DLD1 (cell line): ENCODE measurements around the gene PDE4C.

ENCODE experiments used
- in situ Hi-C: cut with HindIII; loops from 2 replicates; pipeline ENCODE4 v1.10.0; 2017; ENCODE audit warnings: low sequenced_read_pairs

The PDE4C gene

GRCh38 chr19:18257503-18258470 is 31.5 kb upstream of the PDE4C start:
- in situ Hi-C loops: no loop called here

- in situ Hi-C loops: no loop called here
These were observed 28.6 kb upstream of the PDE4C start for GRCh38 chr19:18254546-18255503.

DNA sequence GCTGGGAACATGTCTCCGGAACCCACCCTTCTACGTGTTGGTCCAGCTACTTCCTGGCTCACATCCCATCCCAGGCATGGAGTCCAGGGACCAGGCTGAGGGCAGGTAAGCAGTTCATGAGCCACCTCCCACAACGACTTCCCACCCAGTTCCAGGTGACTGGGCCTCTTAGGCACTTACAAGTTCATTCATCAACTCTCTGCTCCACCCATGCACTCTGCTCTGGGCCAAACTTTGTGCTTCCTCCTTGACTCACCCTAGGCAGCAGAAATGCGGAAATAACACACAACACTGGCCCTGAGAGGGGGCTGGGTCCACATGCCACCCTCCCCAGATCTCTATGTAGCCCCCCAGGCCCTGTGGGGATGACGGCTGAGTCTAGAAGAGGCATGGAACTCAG is 27.5 kb upstream of the PDE4C start:
- in situ Hi-C loops: no loop called here

DNA sequence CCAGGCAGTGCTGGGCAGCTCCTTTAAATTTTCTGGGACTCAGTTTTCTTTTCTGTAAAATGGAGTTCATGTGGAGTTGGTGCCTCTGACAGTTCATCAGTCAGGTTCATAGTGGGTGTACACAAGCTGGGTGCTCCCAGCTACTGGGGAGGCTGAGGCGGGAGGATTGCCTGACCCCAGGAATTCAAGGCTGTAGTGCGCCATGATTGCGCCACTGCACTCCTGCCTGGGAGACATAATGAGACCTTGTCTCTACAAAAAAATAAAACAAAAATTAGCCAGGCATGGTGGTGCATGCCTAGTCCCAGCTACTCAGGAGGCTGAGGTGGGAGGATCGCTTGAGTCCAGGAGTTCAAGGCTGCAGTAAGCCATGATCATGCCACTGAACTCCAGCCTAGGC is 26.9 kb upstream of the PDE4C start:
- in situ Hi-C loops: no loop called here

DNA sequence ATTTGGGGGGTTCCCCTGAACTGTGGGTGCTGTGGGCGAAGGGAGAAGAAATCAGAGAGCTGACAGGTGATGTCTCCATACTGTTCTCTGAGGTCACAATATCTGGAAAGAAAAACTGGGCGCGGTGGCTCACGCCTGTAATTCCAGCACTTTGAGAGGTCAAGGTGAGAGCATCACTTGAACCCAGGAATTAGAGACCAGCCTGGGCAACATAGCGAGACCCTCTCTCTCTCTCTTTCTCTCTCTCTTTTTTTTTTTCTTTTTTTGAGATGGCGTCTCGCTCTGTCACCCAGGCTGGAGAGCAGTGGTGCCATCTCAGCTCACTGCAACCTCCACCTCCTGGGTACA is 26.1 kb upstream of the PDE4C start:
- in situ Hi-C loops: no loop called here

GRCh38 chr19:18251587-18252369 is 25.5 kb upstream of the PDE4C start:
- in situ Hi-C loops: no loop called here

DNA sequence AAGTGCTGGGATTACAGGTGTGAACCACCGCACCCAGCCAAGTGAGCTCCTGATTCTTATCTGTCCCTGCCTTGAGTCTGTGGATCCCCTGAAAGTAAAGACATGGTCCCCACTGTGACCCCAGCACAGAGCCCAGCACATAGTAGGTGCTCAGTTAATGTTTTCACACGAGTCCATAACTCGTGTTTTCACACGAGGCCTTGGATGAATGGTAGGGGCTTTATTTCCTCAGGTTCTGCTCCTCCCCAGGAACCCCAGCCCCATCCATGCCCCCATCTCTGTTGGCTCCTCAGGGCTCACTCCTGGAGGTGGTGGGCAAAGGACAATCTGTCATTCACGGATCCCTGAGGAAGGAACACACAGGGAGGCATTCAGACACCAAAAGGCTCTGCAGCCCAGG is 23.6 kb upstream of the PDE4C start:
- in situ Hi-C loops: no loop called here

DNA sequence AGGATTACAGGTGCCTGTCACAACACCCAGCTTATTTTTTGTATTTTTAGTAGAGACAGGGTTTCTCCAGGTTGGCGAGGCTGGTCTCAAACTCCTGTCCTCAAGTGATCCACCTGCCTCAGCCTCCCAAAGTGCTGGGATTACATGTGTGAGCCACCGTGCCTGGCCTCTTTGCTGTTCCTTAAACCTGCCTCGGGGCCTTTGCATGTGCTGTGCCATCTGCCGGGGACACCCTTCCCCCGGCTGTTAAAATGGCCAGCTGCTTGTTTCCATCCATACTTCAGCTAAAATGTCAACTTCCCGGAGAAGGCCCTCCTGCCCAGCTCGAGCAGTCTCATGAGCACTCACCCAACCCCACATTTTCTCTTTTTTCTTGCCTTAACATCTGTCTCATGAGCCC is 19.1 kb upstream of the PDE4C start:
- in situ Hi-C loops: no loop called here

DNA sequence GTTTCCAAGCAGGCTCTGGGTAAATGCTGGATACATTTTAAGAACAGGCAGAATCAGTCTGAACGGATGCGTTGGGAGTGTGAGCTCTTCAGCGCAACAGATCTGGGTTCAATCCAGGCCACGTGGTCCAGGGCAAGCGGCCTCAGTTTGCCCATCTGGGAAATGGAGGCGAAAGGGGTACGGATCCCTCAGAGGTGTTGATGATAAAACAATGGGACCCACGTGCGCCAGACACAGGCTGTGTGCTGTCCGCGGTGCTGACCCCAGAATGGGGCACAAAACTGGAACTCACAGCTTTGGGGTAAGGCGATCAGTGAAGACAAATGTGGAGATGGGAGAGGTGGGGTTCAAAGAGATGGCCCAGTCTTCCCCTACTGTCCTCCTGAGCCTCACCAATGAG is 13.1 kb upstream of the PDE4C start:
- in situ Hi-C loops: no loop called here

DNA sequence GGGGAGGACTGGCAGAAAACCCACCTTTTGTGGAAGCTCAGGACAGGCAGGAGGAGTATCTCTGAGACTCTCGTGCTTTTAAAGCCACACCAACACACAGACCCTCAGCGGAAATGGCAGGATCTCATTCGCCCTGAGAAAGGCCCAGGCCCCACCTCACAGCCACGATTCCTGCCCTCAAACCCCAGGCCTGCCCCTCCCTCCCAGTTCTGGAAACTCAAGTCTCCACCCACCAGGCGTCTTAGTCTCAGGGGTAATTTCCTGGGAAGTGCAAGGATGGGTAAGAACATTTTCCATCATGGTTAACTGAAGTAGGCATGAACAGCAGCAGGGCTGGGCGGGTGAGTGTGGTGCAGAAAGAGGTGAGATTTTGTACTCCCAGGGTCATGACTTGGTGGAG is 8.0 kb upstream of the PDE4C start:
- in situ Hi-C loops: no loop called here

DNA sequence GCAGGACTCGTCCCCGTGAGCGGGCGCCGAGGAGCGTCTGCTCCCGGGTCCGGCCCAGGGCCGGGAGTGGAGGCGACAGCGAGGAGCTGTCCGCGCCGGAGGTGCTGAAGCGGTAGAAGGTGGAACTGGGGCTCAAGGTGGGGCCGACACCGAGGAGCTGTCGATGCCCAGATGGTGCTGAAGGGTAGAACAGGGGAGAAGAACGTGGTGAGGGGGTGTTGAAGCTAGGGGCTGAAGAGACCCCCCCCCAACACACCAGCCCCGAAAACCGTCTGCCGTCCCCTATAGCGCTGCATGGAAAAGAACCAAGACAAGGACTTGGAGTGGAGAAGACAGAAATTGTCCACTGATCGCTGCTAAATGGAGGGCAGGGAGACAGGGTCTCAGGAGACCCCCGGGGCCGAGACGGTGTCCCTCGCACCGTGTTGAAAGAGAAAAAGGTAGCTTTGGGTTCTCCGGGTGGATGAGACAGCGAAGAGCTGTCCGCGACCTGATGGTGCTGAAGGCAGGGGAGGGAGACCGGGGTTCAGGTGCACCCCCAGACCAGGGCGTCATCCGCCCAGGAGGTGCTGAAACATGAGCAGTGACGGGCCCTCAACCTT is 7.1 kb upstream of the PDE4C start:
- in situ Hi-C loops: no loop called here

- in situ Hi-C loops: no loop called here
These were observed 6.4 kb upstream of the PDE4C start for GRCh38 chr19:18232540-18233223.

DNA sequence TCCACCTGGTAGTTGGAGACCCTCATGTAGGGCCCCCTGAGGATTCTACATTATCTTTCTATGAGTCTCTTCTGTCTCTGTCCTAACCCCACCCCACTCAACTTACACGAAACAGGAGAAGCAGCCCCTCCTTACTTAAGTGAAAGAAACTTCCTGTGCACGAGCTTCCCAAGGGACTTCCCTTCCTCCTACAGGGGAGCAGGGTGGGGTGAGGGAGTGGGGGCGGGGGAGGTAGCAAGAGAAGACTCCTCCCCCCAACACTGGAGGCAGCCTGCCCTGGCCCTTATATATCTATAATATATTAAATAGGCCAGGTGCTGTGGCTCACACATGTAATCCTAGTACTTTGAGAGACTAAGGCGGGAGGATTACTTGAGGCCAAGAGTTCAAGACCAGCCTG is 5.5 kb upstream of the PDE4C start:
- in situ Hi-C loops: no loop called here

- in situ Hi-C loops: no loop called here
These were observed 4.9 kb upstream of the PDE4C start for GRCh38 chr19:18230941-18231734.

- in situ Hi-C loops: no loop called here
These were observed 3.7 kb upstream of the PDE4C start for GRCh38 chr19:18229915-18230314.

DNA sequence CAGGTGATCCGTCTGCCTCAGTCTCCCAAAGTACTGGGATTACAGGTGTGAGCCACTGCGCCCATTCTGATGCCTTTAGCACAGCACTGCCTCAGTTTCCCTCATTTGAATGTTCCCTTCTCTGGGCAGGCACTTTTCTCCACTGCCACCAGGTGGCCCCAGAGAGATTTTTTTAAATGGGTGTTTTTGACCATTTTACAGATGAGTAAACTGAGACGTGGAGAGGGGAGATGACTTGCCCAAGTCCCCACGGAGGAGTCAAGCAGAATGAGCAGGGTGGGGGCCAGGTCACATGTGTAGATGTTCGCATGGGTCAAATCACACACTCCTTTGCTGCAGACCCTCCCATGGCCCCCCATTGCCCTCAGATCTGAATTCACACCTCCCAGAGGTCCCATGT is 3.2 kb upstream of the PDE4C start:
- in situ Hi-C loops: no loop called here

- in situ Hi-C loops: no loop called here
These were observed 1.6 kb upstream of the PDE4C start for GRCh38 chr19:18227781-18228271.

DNA sequence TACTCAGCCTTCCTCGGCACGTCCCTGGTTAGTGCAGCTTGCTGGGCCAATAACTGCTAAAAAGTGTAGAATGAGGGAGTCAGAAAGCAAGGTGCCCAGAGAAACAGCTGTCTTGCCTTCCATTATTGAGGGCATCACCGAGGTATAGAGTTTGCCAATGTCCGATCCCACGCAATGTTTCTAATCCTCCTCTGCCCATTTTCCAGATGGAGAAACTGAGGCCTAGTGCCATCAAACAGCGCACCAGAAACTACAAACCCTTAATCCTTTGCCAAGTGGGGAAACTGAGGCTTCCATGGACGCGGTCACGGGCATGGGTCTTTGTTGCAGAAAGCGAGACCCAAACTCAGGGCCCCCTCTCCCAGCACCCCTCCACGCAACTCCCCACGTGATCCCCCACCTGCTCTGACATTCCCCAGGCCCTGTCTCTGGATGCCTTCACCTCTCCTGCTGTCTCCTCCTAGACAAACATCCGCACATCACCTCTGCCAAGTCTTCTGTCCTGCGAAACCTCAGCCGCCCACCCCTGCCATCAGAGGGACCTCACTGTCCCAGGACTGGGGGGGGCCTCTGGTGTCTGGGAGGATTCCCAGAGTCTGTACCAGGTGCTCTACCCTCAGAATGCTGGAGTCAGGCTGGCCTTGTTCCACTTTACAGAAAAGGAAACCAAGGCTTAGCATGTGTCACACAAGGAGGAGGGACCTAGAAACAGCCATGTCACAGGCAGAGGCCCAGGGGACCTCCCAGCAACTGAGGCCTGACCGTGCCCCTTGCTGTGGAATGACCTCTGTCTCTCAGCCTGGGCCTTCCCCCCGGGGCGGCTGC is 930 bp upstream of the PDE4C start:
- in situ Hi-C loops: no loop called here
